ENCODE results near the gene TSPYL2. TPM values are rescaled to one million over a fixed set of nuclear protein-coding genes. Genes with fewer than 3 reads are reported as not detected.

TSPYL2 gene
- total RNA-seq, 1 donor from 2014 or later, result 49.7 TPM

DNA sequence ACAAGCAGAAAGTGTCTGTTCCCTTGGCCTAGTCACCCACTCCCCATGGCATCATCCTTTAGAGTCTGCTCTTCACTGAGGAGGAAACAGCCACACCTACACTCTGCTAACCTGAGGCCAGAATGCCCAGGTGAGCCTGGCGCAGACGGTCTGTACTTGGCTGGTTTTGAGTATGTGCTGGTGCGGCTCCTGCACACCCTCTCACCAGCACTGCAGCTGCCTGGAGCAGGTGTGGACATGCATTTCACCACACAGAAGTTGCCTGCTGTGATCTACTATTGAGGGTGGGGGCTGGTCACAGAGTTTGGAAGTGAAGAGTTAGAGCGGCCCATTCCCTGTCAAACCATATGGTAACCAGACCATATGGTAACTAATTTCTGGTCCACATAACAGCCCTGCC lies 51.2 kb downstream of the TSPYL2 start:
- Mint-ChIP-seq H3K36me3 (ENCODE audit: low read depth) (peaks cover 27% of the 10 kb centered on the region), H3K27ac (no peak overlapping the region), H3K4me1 (no peaks in the 10 kb centered on the region), H3K9me3 (no peaks in the 10 kb centered on the region), H3K4me3 (no peak overlapping the region), H3K27me3 (no peaks in the 10 kb centered on the region)
- ChIA-PET CTCF (no interaction called here), POLR2A (no interaction called here)
- intact Hi-C loops (cut with micrococcal nuclease), result no loop called here
- ATAC-seq (ENCODE audit: low read depth), result no peak
- no peak for DNase-seq
- TF ChIP-seq, protein P1, sequence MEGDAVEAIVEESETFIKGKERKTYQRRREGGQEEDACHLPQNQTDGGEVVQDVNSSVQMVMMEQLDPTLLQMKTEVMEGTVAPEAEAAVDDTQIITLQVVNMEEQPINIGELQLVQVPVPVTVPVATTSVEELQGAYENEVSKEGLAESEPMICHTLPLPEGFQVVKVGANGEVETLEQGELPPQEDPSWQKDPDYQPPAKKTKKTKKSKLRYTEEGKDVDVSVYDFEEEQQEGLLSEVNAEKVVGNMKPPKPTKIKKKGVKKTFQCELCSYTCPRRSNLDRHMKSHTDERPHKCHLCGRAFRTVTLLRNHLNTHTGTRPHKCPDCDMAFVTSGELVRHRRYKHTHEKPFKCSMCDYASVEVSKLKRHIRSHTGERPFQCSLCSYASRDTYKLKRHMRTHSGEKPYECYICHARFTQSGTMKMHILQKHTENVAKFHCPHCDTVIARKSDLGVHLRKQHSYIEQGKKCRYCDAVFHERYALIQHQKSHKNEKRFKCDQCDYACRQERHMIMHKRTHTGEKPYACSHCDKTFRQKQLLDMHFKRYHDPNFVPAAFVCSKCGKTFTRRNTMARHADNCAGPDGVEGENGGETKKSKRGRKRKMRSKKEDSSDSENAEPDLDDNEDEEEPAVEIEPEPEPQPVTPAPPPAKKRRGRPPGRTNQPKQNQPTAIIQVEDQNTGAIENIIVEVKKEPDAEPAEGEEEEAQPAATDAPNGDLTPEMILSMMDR (IDR thresholded peaks at IDR 0.05), result no peak

DNA sequence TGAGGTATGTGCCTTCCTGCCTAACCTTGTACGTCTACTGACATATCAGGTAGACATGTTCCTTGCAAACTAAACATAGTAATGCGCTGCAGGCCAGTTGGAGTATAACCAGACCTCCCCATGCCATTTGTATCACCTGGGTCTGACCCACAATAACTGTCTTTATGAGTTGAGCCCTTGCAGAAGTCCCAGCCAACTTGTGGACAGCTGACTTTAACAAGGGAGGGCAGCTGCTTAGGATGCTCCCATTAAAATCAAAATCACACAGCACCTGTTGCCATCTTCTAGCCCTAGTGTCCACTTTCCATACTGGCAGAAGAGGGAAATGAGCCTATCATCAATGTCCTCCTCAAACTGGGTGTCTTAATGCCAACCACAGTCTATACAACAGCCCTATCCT lies 53.4 kb downstream of the TSPYL2 start:
- CTCF ChIA-PET, result no interaction called here
- intact Hi-C loops (cut with micrococcal nuclease), result no loop called here
- Mint-ChIP-seq H3K27me3 (no peaks in the 10 kb centered on the region), H3K27ac (no peak overlapping the region), H3K4me1 (no peaks in the 10 kb centered on the region), H3K36me3 (ENCODE audit: low read depth) (peaks cover 25% of the 10 kb centered on the region), H3K4me3 (no peak overlapping the region), H3K9me3 (no peaks in the 10 kb centered on the region)
- DNase-seq, result no peak
- POLR2A ChIA-PET, result no interaction called here
- TF ChIP-seq, protein P1 (IDR thresholded peaks at IDR 0.05), result no peak
- ATAC-seq (ENCODE audit: low read depth), result no peak

Other genes starting within 250 kb of the TSPYL2 start
- not detected in 2 replicates for gene XAGE3, start 214.3 kb upstream of the TSPYL2 start, total RNA-seq
- gene FAM156B, start 185.0 kb upstream of the TSPYL2 start, total RNA-seq, result 14.4 and 16.8 TPM in 2 replicates
- 18.5 and 21.6 TPM in 2 replicates for gene FAM156A, start 123.8 kb upstream of the TSPYL2 start, total RNA-seq
- 0.10 and 0.16 TPM in 2 replicates for gene GPR173, start 33.6 kb upstream of the TSPYL2 start, total RNA-seq
- 11.2 and 12.0 TPM in 2 replicates for gene KANTR, start 11.8 kb downstream of the TSPYL2 start, total RNA-seq
- 109 and 117 TPM in 2 replicates for gene KDM5C, start 142.8 kb downstream of the TSPYL2 start, total RNA-seq
- gene IQSEC2, start 199.2 kb downstream of the TSPYL2 start, total RNA-seq, result 0.24 and 0.53 TPM in 2 replicates